Mucosa of descending colon (tissue), 3 donors: Measurements from ENCODE around the gene CHST3. TPM values are rescaled to one million over a fixed set of nuclear protein-coding genes. Genes with fewer than 3 reads are reported as not detected.

Experiments used
- ATAC-seq: fragments of 200-7000 bp; cut with Tn5 transposase; one replicate; pipeline ENCODE4 v1.9.1; 2020; ENCODE audit warnings: mild to moderate bottlenecking, moderate library complexity
- DNase-seq, 3 donors: peaks; one replicate each; pipeline ENCODE4 v3.0.0-alpha.2; 2020
- H3K36me3 ChIP-seq: fragments of 200-600 bp; one replicate; pipeline ENCODE4 v1.8.0; 2021; ENCODE audit warnings: low read depth, mild to moderate bottlenecking
- H3K4me1 ChIP-seq: fragments of 200-600 bp; one replicate; pipeline ENCODE4 v1.8.0; 2021; ENCODE audit warnings: low read depth, mild to moderate bottlenecking
- H3K4me3 ChIP-seq: fragments of 200-600 bp; one replicate; pipeline ENCODE4 v1.8.0; 2021; ENCODE audit warnings: mild to moderate bottlenecking
- H3K9me3 ChIP-seq: fragments of 200-600 bp; one replicate; pipeline ENCODE4 v1.8.0; 2021; ENCODE audit warnings: mild to moderate bottlenecking
- intact Hi-C, 2 donors: fragments of 100-400 bp; cut with DNase I in 1 of 2; cut with micrococcal nuclease in 1 of 2; formaldehyde crosslinking; loops; one replicate each; pipeline versions ENCODE4 v1.11.0 to v1.11.1; 2022; cut with DNase I, micrococcal nuclease
- total RNA-seq, 3 donors: library from RNA; stranded (reverse); fragmentation: NEBNext Ultra II Directional in 2 of 3; extraction: Animal tissue kit (Norgen Biotek cat#: 25700) in 2 of 3; gene quantifications; one replicate each; pipeline versions ENCODE4 v1.2.1 to v1.2.4, GENCODE V29; 2021 to 2023
- TF ChIP-seq, protein P1 (sequence below): fragments of 200-600 bp; IDR thresholded peaks from one replicate; pipeline ENCODE4 v1.8.0; 2022; ENCODE audit warnings: antibody characterized with exemption, mild to moderate bottlenecking
- donor health status: DM: no; HTN: no; CAD: no; lungs with moderate emphysema.
- donor health status: DM: no; HTN: no; CAD: no.
- donor health status: DM: no; HTN: yes; CAD: no.

CHST3 gene
- total RNA-seq, 3 donors from 2014 or later = 1.1 to 15.7 (median 3.1) TPM

DNA sequence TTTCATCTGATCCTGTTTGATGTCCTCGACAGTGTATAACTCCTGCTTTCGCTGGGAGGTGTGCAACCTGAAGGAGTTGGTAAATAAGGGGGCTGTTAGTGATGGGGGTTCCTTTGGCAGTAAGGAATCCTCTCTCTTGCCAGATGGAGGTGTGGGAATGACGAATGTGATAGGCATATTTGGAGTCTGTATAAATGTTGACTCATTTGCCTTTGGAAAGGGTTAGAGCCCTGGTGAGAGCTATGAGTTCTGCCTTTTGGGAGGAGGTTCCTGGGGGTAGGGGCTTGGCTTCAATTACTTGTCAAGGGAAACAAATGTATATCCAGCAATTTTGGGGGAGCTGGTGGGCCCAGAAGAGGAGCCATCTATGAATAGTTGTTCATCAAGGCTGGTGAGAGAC, 11.4 kb upstream of the CHST3 start:
- peaks cover 23% of the 10 kb centered on the region for H3K9me3 ChIP-seq

DNA sequence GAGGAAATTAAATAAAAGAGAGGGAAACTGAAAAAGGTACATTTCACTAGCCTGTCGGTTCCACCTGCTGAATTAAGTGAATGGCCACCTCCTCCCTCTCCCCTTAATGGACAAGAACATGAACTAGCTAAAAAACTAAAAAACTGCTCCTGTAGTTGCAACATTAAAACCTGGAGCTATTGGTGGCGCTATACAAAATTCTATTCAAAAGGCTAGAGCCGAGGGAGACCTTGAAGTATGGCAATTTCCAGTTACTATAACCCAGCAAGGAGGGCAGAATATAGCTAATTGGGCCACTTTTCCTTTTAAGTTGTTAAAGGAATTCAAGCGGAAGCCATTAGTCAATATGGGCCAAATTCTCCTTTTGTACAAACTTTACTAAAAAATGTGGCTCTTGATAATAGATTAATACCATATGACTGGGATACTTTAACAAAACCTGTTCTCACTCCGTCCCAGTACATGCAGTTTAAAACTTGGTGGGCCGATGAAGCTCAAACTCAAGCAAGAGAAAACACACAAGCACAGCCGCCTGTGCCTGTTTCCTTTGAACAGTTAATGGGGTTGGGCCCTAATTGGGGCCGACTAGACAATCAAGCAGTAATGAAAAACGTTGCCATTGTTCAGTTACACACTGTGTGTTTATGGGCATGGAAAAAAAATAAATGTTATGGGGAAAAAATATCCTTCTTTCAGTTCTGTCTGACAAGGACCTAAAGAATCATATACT, 6.5 kb upstream of the CHST3 start:
- ATAC-seq = no peak
- Histone ChIP-seq H3K36me3 (no peaks in the 10 kb centered on the region), H3K4me3 (no peak overlapping the region), H3K9me3 (peaks cover 10% of the 10 kb centered on the region), H3K4me1 (no peaks in the 10 kb centered on the region)
- DNase-seq = no peak
- intact Hi-C loops = loop anchor here in 1 of 2 donors (5.0 kb wide), 1 partner anchor 90 kb away; no protein-coding TSS in a partner anchor
- TF ChIP-seq, protein P1, sequence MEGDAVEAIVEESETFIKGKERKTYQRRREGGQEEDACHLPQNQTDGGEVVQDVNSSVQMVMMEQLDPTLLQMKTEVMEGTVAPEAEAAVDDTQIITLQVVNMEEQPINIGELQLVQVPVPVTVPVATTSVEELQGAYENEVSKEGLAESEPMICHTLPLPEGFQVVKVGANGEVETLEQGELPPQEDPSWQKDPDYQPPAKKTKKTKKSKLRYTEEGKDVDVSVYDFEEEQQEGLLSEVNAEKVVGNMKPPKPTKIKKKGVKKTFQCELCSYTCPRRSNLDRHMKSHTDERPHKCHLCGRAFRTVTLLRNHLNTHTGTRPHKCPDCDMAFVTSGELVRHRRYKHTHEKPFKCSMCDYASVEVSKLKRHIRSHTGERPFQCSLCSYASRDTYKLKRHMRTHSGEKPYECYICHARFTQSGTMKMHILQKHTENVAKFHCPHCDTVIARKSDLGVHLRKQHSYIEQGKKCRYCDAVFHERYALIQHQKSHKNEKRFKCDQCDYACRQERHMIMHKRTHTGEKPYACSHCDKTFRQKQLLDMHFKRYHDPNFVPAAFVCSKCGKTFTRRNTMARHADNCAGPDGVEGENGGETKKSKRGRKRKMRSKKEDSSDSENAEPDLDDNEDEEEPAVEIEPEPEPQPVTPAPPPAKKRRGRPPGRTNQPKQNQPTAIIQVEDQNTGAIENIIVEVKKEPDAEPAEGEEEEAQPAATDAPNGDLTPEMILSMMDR = no peak

More for the DNA sequence above, 11.4 kb upstream of the CHST3 start:
- DNase-seq (no peak), ATAC-seq (no peak)
- Histone ChIP-seq H3K36me3 (no peaks in the 10 kb centered on the region), H3K4me3 (no peak overlapping the region), H3K4me1 (no peaks in the 10 kb centered on the region)
- TF ChIP-seq, protein P1 = no peak
- intact Hi-C loops = loop anchor here in 1 of 2 donors (5.0 kb wide), 1 partner anchor 95 kb away; no protein-coding TSS in a partner anchor

DNA sequence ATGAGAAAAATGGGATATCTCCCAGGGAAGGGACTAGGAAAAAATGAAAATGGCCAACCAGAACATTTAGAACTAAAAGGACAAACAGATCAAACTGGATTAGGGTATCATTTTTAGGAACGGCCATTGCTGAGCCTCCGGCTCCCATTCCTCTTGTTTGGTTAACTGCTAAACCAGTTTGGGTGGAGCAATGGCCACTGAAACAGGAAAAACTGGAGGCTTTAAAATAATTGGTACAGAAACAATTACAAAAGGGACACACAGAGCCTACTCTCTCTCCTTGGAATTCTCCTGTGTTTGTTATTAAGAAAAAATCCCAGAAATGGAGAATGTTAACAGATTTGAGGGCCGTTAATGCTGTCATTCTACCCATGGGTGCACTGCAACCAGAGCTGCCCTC, 4.7 kb upstream of the CHST3 start:
- Histone ChIP-seq H3K9me3 (peaks cover 10% of the 10 kb centered on the region), H3K36me3 (no peaks in the 10 kb centered on the region), H3K4me3 (no peak overlapping the region), H3K4me1 (peaks cover 4% of the 10 kb centered on the region)
- DNase-seq (no peak), ATAC-seq (no peak)
- intact Hi-C loops = loop anchor here in 1 of 2 donors (5.0 kb wide), 1 partner anchor 88 kb away; no protein-coding TSS in a partner anchor
- TF ChIP-seq, protein P1 = no peak

DNA sequence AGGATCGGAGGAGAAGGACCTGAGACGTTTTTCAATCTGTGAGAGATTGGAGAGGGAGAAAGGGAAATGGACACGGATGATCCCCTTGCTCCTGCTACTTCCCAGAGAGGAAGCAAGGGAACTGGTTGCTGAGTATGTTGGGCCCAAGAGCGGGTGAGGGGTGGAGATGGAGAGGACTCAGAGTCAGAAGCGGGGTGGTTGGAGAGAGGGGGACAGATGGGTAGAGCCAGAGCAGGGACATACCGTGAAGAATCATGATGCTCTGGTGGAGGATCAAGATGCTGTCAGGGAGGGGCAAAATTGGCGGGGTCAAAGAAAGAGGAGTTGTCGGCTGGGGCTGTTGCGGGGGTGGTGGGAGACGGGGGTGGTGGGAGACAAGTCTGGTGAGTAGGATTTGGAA, 2.4 kb upstream of the CHST3 start:
- Histone ChIP-seq H3K4me3 (no peak overlapping the region), H3K4me1 (peaks cover 4% of the 10 kb centered on the region), H3K36me3 (no peaks in the 10 kb centered on the region), H3K9me3 (no peaks in the 10 kb centered on the region)
- TF ChIP-seq, protein P1 = no peak
- intact Hi-C loops = no loop called here
- DNase-seq (no peak), ATAC-seq (no peak)

DNA sequence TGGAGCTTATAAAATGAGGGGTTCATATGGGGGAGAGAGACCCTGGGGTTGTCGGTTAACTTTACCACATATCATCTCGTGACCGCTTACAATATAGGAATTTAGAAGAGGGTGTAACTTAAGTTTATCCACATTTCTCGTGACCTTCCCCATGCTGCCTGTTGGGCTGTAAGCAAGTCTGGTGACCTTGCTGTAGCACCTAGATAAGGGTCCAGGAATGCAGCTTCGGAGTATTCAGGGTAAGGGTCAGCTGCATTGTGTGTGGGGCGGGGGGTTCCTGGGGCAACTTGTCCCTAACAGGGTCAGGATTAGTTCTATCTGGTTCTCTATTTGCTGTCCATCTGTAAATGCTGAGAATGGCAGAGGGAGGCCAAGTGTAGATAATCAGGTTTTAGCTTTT, 1.3 kb upstream of the CHST3 start:
- TF ChIP-seq, protein P1 = no peak
- DNase-seq (no peak), ATAC-seq (no peak)
- Histone ChIP-seq H3K4me3 (no peak overlapping the region), H3K9me3 (no peaks in the 10 kb centered on the region), H3K4me1 (peaks cover 4% of the 10 kb centered on the region), H3K36me3 (no peaks in the 10 kb centered on the region)
- intact Hi-C loops = no loop called here
